Stimulated activated CD4-positive, alpha-beta T cell treated with anti-CD3 and anti-CD28 coated beads, Interleukin-1b, Interleukin-23, amount 100 ng/mL, for 1 hour (primary cell): Measurements from ENCODE around the gene GPR101.

Experiments used
- DNase-seq, 2 donors: peaks; one replicate each; pipeline ENCODE4 v3.0.0-alpha.2; 2020; ENCODE audit warnings: low read depth in 2 of 2

Gene GPR101, protein sequence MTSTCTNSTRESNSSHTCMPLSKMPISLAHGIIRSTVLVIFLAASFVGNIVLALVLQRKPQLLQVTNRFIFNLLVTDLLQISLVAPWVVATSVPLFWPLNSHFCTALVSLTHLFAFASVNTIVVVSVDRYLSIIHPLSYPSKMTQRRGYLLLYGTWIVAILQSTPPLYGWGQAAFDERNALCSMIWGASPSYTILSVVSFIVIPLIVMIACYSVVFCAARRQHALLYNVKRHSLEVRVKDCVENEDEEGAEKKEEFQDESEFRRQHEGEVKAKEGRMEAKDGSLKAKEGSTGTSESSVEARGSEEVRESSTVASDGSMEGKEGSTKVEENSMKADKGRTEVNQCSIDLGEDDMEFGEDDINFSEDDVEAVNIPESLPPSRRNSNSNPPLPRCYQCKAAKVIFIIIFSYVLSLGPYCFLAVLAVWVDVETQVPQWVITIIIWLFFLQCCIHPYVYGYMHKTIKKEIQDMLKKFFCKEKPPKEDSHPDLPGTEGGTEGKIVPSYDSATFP

DNA sequence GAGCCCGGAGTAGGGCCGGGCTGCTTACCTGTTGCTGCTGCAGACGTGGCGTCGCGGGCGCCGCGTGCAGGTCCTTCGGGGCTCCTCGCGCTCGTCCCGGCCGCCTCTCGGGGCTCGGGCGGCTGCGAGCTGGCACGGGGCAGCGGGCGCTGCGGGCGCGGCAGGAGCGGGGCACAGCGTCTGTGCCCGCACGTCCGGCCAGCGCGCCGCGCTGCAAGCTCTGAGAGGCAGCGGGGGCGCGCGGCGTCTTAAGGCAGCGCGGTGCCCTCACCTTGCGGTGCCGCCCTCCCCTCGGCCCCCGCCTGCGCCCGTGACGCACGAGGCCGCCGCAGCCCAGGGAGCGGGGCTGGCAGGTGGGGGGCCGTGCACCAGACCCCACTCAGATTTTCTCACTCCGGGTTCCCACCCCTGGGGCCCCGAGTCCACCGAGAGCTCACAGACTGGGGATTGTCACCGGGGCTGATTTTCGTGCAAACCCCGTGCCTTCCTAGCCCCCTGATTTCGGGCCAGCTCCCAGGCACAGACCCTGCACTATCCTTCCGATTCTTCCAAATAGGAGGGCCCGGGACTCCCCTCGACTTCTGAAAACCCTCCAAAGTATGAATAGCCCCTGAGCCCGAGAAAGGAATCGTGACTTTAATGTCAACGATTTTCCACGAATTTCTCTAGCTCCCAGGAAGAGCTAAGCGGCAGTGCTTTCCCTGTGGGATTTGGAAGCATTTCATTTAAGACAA lies at the start of gene GPR101:
TSS of gene GPR101 (minus strand) at position 222 of the 734 bp plus-strand sequence. CDS start 2,321 bp downstream, outside the sequence.
- DNase-seq, result no peak

DNA sequence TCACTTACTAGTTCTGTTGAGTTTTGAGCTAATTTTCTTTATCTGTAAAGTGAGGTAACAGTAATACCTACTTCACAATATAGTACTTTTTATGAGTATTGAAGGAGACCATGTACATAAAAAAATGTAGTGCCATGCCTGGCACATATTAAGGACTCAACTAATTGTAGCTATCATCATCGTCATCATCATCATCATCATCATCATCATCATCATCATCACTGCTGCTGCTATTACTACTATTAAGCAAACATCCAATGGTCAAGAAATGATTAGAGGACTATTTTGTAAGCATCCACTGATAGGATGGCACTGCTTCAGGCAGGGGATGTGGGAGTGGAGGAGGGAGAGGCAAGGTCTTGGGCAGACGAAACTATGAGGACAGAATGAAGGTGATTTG lies 47.4 kb upstream of the GPR101 start:
- DNase-seq, result no peak

DNA sequence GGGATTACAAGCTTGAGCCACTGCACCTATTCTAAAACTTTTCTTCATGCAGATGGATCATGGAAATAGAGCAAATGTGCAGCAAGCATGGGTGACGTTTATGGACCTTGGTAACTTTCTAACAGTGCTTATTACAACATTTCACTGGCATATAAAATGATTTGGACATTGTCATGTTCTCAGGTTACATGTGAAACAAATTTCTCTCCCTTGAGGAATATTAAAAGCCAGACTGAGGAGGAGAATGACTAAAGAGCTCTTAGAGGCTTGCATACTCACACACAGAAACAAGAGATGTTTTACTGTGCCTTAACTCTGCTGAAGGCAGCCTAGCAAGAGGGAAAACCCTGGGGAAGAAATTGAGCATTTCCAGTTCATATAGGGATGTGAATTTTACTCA lies 38.6 kb upstream of the GPR101 start:
- DNase-seq, result no peak

DNA sequence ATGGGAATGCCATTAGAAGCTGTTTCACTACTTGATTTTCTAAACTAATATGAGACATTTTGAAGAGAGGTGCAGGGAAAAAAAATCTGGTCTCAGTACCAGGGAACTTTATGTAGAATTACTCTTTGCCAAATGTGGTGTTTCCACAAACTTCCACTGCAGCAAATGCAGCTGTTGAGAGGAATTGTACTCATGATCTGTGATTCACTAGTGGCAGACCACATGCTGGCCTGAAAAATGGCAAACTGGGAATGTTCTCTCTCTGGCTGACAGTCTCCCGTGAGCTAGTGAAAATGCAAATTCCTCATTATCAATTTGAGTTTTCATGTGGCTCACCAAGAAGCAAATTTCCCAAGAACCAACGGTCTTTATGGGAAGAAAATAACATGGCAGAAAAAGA lies 37.8 kb upstream of the GPR101 start:
- no peak for DNase-seq

DNA sequence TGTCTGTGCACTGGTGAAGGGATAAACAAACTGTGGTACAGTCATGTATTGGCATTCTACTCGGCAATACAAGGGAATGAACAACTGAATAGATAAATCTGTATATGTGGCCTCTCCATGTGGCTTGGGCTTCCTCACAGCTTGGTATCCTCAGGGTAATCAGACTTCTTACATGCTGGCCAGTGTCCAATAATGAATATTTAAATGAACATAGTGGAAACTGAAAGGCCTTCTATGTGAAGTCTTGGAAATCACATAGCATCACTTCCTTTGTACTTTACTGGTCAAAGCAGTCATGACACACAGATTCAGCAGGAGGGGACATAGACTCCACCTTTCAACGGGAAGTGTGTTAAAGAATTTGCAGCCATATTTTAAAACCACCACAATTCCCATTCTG lies 33.4 kb upstream of the GPR101 start:
- no peak for DNase-seq

DNA sequence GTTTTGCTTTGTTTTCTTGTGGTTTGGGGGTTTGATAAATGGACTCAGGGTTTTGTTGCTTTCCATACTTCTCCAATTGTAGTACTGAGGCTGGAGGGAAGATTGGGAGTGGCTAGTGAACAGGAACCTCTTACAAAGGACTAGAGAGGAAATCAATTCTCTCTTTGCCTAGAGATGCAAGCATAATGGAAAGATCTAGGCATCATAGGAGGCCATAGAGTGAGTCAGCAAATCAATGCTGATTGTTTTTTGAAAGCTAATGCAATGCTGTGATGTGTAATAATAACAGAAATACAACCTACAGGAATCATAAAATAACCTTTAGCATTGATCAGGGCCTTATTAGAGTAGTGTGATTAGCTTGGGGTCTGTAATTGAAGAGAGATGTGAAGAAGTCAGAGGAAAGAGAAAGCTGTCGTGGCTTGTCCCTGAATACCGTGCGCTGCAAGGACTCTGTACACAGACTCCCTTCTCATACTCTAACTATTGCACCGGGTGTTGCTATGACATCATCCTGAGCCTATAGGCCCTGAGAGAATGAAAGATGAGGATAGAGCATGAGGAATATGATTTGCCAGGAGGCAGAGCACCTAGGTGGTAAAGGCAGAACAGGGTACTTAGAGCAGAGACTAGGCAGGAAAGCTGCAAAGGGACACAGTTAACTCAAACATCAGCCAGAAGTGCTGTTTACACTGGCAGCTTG lies 29.3 kb upstream of the GPR101 start:
- no peak for DNase-seq

DNA sequence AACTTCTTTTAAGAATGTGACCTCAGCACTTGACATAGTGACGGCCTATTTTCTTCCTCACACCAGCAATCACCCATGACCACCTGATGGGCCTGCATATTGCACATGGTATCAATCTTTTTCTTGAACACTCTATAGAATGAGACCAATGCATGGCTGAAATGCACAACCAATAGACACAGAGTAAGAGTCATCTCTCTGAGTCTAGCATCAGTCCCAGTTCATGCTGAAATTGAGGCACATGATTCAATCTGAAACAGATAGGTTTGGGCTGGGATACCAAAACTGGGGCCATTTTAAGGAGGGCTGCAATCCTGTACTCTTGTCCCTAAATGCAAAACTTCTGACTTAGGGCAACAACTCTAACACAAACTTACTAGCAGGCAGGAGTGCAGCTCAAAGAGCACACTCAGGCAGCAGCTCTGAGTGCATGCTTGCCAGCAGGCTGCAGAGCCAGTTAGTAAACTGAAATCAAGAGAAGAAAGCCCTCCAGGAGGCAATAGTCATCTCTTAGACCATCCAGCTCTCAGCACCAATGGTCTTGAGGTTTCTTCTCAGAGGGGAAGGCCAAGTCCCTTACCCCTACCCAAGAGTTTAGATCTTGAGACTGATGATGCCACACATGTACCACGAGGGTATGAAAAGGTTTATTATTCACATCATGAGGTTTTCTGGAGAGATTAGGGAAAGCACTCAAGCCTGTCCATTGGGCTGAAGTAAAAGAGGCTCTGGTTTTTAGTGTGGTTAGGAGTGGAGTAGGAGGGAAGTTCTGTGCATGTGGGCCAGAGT lies 24.7 kb upstream of the GPR101 start:
- DNase-seq, result no peak

DNA sequence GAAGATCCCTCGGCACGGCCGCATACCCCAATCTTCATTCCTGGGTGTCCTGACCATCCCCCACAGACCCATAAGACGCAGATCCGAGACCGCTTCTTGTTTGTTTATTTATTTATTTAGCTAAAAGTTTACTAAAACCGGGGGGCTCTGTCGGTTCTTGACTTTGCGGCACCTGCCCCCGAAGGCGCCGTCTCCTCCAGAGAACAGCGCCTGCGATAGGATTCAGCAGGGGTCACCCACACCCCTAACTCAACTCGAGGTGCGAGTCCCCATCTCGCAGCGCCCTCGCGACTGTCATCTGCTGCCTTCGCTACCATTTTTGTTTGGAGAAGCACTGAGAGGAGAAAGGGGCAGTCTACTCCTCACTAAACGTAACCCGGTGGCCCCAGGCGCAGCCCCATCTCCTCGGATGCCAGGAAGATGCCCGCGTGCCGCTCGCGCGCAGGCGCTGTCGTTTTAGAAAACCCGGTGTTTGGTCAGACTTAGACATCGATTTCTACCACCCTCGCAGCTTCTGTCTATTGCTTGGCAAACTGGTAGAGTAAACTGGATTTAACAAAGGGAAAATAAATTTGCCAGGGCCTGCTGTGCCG lies 18.9 kb upstream of the GPR101 start:
- DNase-seq, result no peak

DNA sequence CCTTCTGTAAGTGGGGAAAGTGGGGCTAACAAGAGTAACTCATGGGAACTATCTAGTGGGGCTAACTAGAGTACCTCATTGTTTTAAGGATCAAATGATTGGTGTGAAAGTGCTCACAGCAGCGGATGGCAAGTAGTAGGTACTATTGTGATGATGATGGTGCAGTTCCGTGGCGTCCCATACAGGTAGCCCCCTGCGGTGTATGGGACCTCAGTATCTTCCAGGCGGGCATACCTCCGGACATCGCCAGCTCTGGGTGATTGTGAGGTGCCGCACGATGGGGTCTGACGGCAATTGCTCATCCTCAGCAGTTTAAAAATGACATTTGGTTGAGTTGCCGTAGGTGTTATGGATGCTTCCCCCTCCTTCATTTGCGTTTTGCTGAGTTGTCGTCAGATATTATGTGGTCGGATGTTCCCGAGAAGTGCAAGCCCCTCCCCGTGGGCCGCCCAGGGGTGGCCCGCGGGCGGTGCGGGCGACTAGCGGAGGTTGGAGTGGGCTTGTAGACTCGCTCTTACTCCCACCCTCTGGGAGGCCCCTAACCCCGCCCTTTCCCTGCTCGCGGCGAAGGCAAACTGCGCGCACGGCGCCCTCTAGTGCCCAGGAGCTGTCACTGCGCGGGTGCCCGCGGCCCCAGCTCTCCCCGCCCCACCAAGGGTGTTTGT lies 18.3 kb upstream of the GPR101 start:
- peak; percentile 45 to 58 for DNase-seq

DNA sequence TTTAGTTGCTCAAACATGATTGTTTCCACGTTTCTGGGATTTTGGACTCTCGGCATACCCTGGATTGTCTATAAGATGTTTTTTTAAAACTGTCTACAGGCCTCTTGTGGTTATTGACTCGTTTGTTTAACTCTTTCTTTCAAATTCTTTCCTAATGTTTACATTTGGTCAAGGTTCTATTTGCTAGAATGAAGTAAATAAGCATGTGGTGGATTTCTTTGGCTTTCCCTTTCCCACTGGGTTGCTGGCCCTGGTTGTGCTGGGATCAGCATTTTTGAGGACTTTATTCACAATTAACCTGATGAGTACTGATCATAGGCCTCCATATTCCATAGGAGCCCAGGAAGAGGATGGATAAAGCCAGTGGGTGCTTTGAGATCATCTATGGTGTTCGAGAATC lies 11.1 kb upstream of the GPR101 start:
- DNase-seq, result no peak

DNA sequence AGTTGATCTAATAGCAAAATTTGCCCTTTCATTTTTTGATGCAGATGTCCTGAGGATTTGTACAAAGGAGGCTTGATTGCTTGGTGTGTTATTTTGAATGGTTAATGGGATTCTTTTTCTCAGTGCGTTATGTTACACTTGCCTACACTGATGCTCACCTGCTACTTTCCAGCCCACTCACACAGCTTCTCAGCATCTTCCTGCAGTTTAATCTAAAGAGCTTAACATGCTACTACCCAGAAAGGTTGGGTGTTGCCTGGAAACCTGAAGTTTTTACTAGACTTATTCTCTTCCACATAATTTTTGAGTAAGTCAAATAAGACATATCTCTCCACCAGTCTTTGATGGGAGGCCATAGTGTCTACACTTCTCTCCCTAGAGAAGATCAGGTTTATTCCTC lies 9.9 kb upstream of the GPR101 start:
- no peak for DNase-seq

DNA sequence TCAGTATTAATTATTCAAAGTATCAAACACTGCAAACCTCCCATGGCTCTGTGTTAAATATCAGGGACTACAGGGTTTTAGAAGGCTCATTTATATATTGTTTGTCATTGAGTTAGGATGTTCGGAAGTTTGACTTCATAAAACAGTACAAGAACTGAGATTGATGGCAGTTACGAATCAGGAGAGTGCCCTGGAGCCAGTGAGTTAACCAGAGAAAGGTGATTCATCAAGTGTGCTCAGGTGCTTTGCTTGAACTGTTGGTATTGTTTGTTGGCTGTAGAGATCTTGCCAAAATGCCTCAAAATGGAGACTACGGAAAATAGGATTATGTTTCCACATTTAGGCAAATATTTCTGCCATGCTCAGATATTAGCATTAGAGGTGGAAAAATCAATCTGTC lies 7.5 kb upstream of the GPR101 start:
- DNase-seq, result no peak

DNA sequence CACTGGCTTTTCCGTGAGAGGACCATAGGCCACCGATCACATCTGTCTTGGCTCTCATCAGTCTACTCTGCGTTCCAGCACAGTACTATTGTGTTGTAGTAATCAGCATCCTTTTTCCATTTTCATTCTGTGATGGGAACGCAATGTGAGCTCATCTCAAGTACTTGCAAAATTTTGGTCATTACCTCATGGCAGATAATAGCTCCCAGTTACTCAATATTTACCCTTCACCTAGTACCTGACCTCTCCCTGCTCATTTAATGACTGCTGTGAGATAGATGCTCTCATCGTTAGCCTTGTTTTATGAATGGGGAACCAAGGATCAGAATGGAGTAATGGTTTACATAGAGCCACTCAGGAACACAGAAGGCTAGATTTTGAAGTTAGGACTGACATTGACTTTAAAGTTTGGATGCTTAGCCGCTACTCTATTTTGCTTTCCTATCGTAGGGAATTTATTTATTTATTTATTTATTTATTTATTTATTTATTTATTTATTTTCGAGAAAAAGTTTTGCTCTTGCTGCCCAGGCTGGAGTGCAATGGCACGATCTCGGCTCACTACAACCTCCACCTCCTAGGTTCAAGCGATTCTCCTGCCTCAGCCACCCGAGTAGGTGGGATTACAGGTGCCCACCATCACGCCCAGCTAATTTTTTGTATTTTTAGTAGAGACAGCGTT lies 6.5 kb upstream of the GPR101 start:
- DNase-seq, result no peak

DNA sequence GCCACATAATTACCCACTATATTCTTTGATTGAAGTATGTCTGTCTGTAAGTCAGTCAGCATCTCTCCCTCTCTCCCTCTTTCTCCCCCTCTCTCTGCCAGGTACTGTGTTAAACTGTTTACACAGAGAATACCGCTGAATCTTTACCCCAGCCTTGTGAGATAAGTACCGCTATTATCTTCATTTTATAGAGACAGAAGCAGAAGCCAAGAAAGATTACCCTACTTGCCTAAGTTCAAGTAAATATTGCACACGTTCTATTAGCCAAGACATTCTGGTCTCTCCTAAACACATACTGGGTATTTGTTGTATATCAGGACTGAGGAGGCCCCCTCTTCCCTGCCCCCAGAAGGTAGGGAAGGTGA lies 695 bp upstream of the GPR101 start:
- DNase-seq, result no peak

DNA sequence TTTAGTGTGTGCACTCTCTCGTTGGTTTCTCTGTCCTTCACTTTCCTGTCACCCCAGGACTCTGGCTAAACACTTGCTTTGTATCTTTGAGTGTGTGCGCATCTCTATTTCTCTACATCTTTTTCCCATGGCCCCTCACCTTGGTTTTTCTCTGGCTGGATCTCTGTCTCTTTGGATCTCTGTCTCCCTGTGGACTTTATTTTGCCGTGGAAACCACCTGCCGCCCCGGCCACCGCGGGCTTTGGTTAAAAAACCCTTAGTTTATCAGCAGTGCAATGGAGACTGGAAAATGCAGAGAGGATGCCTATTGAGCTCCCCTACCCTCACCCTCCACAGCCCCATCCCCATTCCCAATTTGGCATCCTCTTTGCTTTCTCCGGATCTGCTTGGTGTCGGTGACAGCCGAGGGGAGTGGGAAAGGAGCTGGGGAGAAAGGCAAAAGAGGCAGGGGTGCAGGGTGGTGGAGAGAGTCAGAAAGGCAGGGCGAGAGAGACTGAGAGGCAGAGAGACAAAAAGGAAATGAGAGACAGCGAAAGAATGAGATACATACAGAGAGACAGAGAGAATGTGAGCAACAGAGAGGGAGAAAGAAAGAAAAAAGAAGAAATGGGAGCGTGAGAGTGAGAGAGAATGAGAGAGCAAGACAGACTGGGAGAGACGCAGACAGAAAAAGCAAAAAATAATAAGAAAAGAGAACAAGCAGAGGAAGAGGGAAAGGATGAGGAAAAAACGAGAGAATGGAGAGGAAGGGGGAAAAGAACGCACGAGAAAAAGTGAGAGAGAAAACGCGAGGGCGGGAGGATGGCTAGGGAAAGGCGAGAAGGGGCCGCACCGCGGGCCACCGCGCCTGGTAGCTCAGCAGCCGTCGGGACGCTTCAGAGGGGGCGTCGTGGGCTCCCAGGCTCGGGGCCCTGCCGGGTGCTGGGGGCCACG lies 688 bp downstream of the GPR101 start:
- DNase-seq, result no peak

DNA sequence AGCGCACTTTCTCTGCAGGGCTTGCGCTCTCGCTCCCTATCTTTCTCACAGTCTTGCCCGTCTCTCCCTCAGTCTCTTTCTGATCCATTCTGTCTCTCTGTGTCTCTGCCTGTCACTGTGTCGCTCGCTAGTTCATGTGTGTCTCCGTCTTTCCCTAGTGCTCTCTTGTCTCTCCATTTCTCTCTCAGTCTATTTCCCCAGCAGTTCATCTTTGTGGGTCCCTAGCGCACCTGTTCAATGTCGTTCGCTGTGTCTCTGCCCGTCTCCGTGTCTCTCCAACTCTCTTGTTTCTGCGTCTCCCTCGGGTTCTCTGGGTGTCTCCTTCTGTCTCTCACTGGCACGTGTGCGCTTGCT lies 1.5 kb downstream of the GPR101 start:
- DNase-seq, result no peak

DNA sequence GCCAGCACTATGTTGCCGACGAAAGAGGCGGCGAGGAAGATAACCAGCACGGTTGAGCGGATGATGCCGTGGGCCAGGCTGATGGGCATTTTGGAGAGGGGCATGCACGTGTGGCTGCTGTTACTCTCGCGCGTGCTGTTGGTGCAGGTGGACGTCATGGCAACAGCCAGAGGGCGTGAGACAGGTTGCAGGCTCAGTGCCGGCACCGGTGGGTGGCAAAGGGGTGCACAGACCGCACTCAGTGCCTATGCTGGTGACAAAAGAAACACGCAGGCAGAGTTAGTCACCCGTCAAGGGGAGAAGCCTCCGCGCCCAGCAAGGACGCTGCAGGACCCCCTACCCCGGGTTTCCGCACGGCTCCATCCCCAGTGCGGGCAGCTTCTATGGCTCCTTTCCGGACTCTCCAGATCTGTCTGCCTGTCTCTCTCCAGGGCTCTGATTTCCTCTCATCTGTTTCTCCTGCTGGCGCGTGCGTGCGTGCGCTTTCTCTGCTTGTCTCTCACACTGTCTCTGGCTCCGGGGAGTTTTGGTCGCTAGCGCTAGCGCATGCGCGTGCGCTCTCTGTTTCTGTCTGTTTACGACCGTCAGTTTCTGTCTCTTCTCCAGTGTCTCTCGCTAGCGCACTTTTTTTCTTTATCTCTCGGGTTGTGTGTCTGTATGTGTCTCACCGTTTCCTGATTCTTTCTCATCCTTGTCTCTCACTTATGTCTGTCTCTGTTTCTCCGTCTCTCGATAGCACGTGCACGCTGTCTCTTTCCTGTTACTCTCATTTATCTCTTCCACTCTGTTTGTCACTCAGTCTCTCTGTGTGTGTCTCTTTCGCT lies 2.1 kb downstream of the GPR101 start:
- DNase-seq, result no peak

DNA sequence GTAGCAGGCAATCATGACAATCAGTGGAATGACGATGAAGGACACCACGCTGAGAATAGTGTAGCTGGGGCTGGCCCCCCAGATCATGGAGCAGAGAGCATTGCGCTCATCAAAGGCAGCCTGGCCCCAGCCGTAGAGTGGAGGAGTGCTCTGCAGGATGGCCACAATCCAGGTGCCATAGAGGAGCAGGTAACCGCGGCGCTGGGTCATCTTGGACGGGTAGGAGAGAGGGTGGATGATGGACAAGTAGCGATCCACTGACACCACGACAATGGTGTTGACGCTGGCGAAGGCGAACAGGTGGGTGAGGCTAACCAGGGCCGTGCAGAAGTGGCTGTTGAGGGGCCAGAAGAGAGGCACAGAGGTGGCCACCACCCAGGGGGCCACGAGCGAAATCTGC lies 2.8 kb downstream of the GPR101 start:
- no peak for DNase-seq
